ENCODE results near the gene GDNF.
"Not testable (repeated sequence)": the region's sequence is repeated elsewhere in the genome, so short reads cannot be mapped to it uniquely, and the experiment has no call there.

GDNF gene

GRCh38 chr5:37781409-37781808 lies 58.4 kb downstream of the GDNF start:
- not testable (repeated sequence) for DNase-seq

GRCh38 chr5:37777432-37778130 lies 62.3 kb downstream of the GDNF start:
- no peak for DNase-seq

GRCh38 chr5:37776826-37777225 lies 63.0 kb downstream of the GDNF start:
- DNase-seq: peak; percentile 3

- no peak for DNase-seq
Observed at GRCh38 chr5:37774912-37775483, 64.8 kb downstream of the GDNF start.

- no peak for DNase-seq
Observed at GRCh38 chr5:37773809-37774208, 66.0 kb downstream of the GDNF start.

GRCh38 chr5:37772255-37772654 lies 67.6 kb downstream of the GDNF start:
- no peak for DNase-seq

GRCh38 chr5:37771731-37772130 lies 68.1 kb downstream of the GDNF start:
- DNase-seq: no peak

GRCh38 chr5:37771203-37771611 lies 68.6 kb downstream of the GDNF start:
- no peak for DNase-seq

- DNase-seq: no peak
Observed at GRCh38 chr5:37770786-37771185, 69.1 kb downstream of the GDNF start.

GRCh38 chr5:37769840-37770239 lies 70.0 kb downstream of the GDNF start:
- no peak for DNase-seq

- no peak for DNase-seq
Observed at GRCh38 chr5:37769108-37769507, 70.7 kb downstream of the GDNF start.

- no peak for DNase-seq
Observed at GRCh38 chr5:37768371-37768770, 71.5 kb downstream of the GDNF start.

- DNase-seq: no peak
Observed at GRCh38 chr5:37767961-37768360, 71.9 kb downstream of the GDNF start.

- no peak for DNase-seq
Observed at GRCh38 chr5:37767251-37767650, 72.6 kb downstream of the GDNF start.
